H1 (cell line): ENCODE results near the gene MYO3A. TPM values are rescaled to one million over a fixed set of nuclear protein-coding genes. Genes with fewer than 3 reads are reported as not detected.

Source experiments
- CEBPB ChIP-seq: IDR thresholded peaks from 2 replicates; pipeline ENCODE4 v1.6.1; 2012; ENCODE audit warnings: low read depth, low read length
- CHD7 ChIP-seq: fragments of 300-600 bp; sonication (generic); IDR thresholded peaks from 2 replicates; pipeline ENCODE4 v1.7.1; 2012; ENCODE audit warnings: low read length, moderate library complexity, mild to moderate bottlenecking, inconsistent platforms; ENCODE audit not compliant: insufficient replicate concordance
- E2F6 ChIP-seq: IDR thresholded peaks from 2 replicates; pipeline ENCODE4 v1.6.1; 2012; ENCODE audit warnings: inconsistent platforms
- GABPA ChIP-seq: IDR thresholded peaks from 2 replicates; pipeline ENCODE4 v1.6.1; 2011; ENCODE audit warnings: mild to moderate bottlenecking, low read length, moderate library complexity, borderline replicate concordance; ENCODE audit not compliant: insufficient read depth
- JUN ChIP-seq: IDR thresholded peaks from 2 replicates; pipeline ENCODE4 v1.6.1; 2011; ENCODE audit warnings: low read depth, mild to moderate bottlenecking, improper control_type of control experiment, low read length
- JUND ChIP-seq: IDR thresholded peaks from 2 replicates; pipeline ENCODE4 v1.6.1; 2011; ENCODE audit warnings: mild to moderate bottlenecking, improper control_type of control experiment, low read length
- KDM5A ChIP-seq: fragments of 200-600 bp; IDR thresholded peaks from 2 replicates; pipeline ENCODE4 v1.7.1; 2012; ENCODE audit warnings: mild to moderate bottlenecking, low read length, inconsistent platforms, mixed read lengths
- NANOG ChIP-seq: IDR thresholded peaks from 2 replicates; pipeline ENCODE4 v1.6.1; 2011; ENCODE audit warnings: low read length, low read depth, mild to moderate bottlenecking, inconsistent platforms; ENCODE audit not compliant: insufficient read depth, poor library complexity, severe bottlenecking
- PHF8 ChIP-seq: fragments of 200-600 bp; sonication (generic); conservative IDR thresholded peaks from 2 replicates; pipeline ENCODE4 v1.7.1; 2012; ENCODE audit warnings: low read depth, mild to moderate bottlenecking, inconsistent platforms, low read length, moderate library complexity
- SUZ12 ChIP-seq: fragments of 200-600 bp; sonication (generic); IDR thresholded peaks from 2 replicates; pipeline ENCODE4 v1.6.1; 2012; ENCODE audit warnings: mild to moderate bottlenecking, inconsistent platforms, low read length, moderate library complexity, mixed read lengths
- polyA plus RNA-seq, 7 experiments: library from polyadenylated mRNA; depleted of rRNA in 3 of 7; stranded (reverse) in 5 of 7; unstranded in 2 of 7; fragments of >200 nt in 5 of 7; fragments of 200-250 nt in 2 of 7; gene quantifications; 1 replicate in 5 of 7; 2 replicates in 1 of 7; 4 replicates in 1 of 7; pipeline versions ENCODE4 v1.2.1 to v1.2.3, GENCODE V29; 2011 to 2013; ENCODE audit warnings: missing spikeins in 2 of 7, mixed read lengths in 2 of 7
- total RNA-seq: library from RNA; stranded (reverse); fragmentation: NEBNext Ultra II Directional; extraction: Animal tissue kit (Norgen Biotek cat#: 25700); gene quantifications from 2 replicates; pipeline ENCODE4 v1.2.1, GENCODE V29; 2021

MYO3A gene
- total and polyA plus RNA-seq, 2 of the 8 experiments (the other 6 are each of a cell fraction or from before 2014, with no cell fraction given): 3.9 to 5.3 TPM

- TF ChIP-seq GABPA (no peak), JUND (no peak), CHD7 (no peak), SUZ12 (peak; percentile 76), NANOG (no peak), CEBPB (no peak), JUN (no peak), E2F6 (peak; percentile 10; the same call in 1 of the 2 replicates), PHF8 (no peak), KDM5A (no peak)
These were observed 283.5 kb downstream of the MYO3A start (continued) for GRCh38 chr10:26217396-26218086.
